ENCODE results near the gene ABCG8.

DNA sequence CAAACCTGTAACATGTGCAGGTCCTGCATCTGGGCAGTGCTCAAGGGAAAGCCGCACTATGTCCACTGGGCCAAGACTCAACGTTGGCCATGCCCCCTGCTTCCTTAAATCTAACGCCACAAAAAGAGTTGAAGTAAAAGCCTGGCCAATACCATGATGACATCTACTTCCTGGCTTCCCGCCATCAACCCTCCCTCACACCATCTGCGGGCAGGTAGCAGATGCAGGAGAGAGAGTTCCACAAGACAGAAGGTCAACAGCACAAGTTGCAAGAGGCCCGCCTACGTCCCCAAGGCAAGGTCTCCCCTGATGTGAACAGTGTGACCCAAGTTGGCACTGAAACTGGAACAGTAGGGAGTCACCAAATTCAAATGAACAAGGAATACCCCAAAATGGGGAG, 48.4 kb downstream of the ABCG8 start:
- no peak for TF ChIP-seq CTCF (IDR thresholded peaks at IDR 0.05; ENCODE audit: extremely low read depth in 1 of 2, insufficient read depth in 1 of 2, low read depth in 1 of 2, low read length in 2 of 2)
- TF ChIP-seq MAX (IDR thresholded peaks at IDR 0.05; ENCODE audit: insufficient read depth, insufficient read length) = no peak
- TF ChIP-seq EZH2 (IDR thresholded peaks at IDR 0.05; ENCODE audit: borderline replicate concordance, low read depth, low read length, severe bottlenecking) = no peak
- no peak for TF ChIP-seq POLR2A (IDR thresholded peaks at IDR 0.05; ENCODE audit: low read depth, low read length)
- TF ChIP-seq FOS (IDR thresholded peaks at IDR 0.05; ENCODE audit: borderline replicate concordance, insufficient read depth, low read length) = no peak
